Ishikawa (cell line): ENCODE results near the gene TICAM1.

Experiments
- CEBPB ChIP-seq: IDR thresholded peaks from 2 replicates; pipeline ENCODE4 v1.6.1; 2012
- CREB1 ChIP-seq: IDR thresholded peaks from 2 replicates; pipeline ENCODE4 v1.6.1; 2012; ENCODE audit warnings: low read depth
- EGR1 ChIP-seq: IDR thresholded peaks from 2 replicates; pipeline ENCODE4 v1.6.1; 2012
- EP300 ChIP-seq: IDR thresholded peaks from 2 replicates; pipeline ENCODE4 v1.6.1; 2012; ENCODE audit warnings: borderline replicate concordance
- FOXM1 ChIP-seq: IDR thresholded peaks from 2 replicates; pipeline ENCODE4 v1.6.1; 2012; ENCODE audit warnings: low read depth, borderline replicate concordance
- NFIC ChIP-seq: IDR thresholded peaks from 2 replicates; pipeline ENCODE4 v1.6.1; 2012
- RAD21 ChIP-seq: IDR thresholded peaks from 2 replicates; pipeline ENCODE4 v1.6.1; 2012; ENCODE audit warnings: low read depth
- TAF1 ChIP-seq: IDR thresholded peaks from 2 replicates; pipeline ENCODE4 v1.6.1; 2012; ENCODE audit warnings: low read depth, mild to moderate bottlenecking
- TCF12 ChIP-seq: IDR thresholded peaks from 2 replicates; pipeline ENCODE4 v1.6.1; 2012; ENCODE audit warnings: low read depth
- TEAD4 ChIP-seq: IDR thresholded peaks from 2 replicates; pipeline ENCODE4 v1.6.1; 2012
- YY1 ChIP-seq: IDR thresholded peaks from 2 replicates; pipeline ENCODE4 v1.6.1; 2012; ENCODE audit warnings: low read depth
- ZBTB7A ChIP-seq: IDR thresholded peaks from 2 replicates; pipeline ENCODE4 v1.6.1; 2012; ENCODE audit warnings: low read depth
- TF ChIP-seq, protein P1 (sequence below): IDR thresholded peaks from 2 replicates; pipeline ENCODE4 v1.6.1; 2012
- TF ChIP-seq, protein P2 (sequence below): IDR thresholded peaks from 2 replicates; pipeline ENCODE4 v1.6.1; 2012; ENCODE audit warnings: low read depth, mild to moderate bottlenecking
- TF ChIP-seq, protein P3 (sequence below): IDR thresholded peaks from 2 replicates; pipeline ENCODE4 v1.6.1; 2012

Gene TICAM1

DNA sequence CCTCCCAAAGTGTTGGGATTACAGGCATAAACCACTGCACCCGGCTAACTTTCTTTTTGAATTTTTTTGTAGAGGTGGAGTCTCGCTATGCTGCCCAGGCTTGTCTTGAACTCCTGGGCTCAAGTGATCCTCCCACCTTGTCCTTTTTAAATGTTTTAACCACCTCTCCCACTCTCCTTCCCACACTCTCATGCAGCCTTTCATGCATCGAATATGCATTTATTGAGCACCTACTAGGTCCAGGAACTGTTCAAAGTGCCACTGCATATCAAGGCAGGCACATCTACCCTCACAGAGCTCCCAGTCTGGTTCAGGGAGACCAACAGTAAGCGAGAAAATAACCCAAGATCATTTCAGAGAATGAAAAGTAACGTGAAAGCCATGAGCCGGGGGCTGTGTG lies 1.2 kb downstream of the TICAM1 start:
- TF ChIP-seq RAD21 = no peak
- TF ChIP-seq TEAD4 = no peak
- TF ChIP-seq EP300 = no peak
- no peak for TF ChIP-seq FOXM1
- TF ChIP-seq, protein P1, sequence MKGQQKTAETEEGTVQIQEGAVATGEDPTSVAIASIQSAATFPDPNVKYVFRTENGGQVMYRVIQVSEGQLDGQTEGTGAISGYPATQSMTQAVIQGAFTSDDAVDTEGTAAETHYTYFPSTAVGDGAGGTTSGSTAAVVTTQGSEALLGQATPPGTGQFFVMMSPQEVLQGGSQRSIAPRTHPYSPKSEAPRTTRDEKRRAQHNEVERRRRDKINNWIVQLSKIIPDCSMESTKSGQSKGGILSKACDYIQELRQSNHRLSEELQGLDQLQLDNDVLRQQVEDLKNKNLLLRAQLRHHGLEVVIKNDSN = no peak
- no peak for TF ChIP-seq CREB1
- TF ChIP-seq NFIC = no peak
- TF ChIP-seq TCF12 = no peak
- no peak for TF ChIP-seq ZBTB7A

DNA sequence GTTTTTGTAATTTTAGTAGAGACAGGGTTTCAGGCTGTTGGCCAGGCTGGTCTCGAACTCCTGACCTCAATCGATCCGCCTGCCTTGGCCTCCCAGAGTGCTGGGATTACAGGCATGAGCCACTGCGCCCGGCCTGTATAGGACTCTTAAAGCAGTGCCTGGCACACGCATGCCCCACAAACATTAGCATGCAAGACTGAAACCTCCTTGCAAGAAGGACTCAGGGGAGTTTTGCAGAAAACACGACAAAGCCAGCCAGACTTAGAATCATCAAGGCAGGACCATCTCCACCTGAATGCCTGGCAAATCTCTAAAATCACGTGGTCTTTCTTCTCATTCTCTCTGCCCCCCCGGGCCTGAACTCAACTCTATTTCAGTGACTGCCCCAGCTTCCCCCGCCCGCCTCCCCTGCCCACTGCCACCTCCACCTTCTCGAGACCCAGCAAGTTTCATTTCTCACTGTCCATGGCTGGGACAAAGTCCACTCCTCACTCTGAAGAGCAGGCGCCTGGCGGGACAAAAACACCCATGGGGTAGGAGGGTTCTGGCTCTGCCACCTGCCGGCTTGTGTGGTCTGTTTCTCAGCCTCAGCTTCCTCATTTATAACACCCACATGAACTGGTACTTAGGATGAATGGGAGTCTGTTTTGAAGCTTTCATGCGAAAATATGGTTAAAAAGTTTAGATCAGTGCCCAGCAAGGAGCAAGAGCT lies 2.4 kb downstream of the TICAM1 start:
- TF ChIP-seq YY1 (no peak), CEBPB (no peak), TEAD4 (no peak), CREB1 (no peak), ZBTB7A (no peak), TAF1 (no peak), FOXM1 (no peak), NFIC (no peak), RAD21 (no peak), EGR1 (no peak), EP300 (no peak), TCF12 (no peak)
- TF ChIP-seq, protein P1 = no peak
- TF ChIP-seq, protein P2, sequence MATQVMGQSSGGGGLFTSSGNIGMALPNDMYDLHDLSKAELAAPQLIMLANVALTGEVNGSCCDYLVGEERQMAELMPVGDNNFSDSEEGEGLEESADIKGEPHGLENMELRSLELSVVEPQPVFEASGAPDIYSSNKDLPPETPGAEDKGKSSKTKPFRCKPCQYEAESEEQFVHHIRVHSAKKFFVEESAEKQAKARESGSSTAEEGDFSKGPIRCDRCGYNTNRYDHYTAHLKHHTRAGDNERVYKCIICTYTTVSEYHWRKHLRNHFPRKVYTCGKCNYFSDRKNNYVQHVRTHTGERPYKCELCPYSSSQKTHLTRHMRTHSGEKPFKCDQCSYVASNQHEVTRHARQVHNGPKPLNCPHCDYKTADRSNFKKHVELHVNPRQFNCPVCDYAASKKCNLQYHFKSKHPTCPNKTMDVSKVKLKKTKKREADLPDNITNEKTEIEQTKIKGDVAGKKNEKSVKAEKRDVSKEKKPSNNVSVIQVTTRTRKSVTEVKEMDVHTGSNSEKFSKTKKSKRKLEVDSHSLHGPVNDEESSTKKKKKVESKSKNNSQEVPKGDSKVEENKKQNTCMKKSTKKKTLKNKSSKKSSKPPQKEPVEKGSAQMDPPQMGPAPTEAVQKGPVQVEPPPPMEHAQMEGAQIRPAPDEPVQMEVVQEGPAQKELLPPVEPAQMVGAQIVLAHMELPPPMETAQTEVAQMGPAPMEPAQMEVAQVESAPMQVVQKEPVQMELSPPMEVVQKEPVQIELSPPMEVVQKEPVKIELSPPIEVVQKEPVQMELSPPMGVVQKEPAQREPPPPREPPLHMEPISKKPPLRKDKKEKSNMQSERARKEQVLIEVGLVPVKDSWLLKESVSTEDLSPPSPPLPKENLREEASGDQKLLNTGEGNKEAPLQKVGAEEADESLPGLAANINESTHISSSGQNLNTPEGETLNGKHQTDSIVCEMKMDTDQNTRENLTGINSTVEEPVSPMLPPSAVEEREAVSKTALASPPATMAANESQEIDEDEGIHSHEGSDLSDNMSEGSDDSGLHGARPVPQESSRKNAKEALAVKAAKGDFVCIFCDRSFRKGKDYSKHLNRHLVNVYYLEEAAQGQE = no peak
- TF ChIP-seq, protein P3, sequence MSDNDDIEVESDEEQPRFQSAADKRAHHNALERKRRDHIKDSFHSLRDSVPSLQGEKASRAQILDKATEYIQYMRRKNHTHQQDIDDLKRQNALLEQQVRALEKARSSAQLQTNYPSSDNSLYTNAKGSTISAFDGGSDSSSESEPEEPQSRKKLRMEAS = no peak

DNA sequence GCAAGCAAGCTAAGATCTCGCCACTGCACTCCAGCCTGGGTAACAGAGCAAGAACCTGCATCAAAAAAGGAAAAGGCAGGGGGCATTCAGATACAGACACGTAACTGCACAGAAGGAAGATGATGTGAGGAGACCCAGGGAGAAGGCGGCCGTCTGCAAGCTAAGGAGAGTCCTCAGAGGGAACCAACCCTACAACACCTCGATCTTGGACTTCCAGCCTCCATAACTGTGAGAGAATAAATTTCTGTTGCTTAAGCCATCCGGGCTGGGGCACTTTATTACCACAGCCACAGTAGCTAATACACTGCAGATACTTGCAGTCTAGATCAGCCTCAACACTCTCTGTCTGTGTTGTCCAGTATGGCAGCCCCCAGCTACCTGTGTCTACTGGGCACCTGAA lies 7.9 kb downstream of the TICAM1 start:
- TF ChIP-seq CREB1 = no peak
- TF ChIP-seq ZBTB7A = no peak
- TF ChIP-seq TAF1 = no peak
- TF ChIP-seq NFIC = no peak
- TF ChIP-seq FOXM1 = no peak
- TF ChIP-seq TCF12 = no peak

DNA sequence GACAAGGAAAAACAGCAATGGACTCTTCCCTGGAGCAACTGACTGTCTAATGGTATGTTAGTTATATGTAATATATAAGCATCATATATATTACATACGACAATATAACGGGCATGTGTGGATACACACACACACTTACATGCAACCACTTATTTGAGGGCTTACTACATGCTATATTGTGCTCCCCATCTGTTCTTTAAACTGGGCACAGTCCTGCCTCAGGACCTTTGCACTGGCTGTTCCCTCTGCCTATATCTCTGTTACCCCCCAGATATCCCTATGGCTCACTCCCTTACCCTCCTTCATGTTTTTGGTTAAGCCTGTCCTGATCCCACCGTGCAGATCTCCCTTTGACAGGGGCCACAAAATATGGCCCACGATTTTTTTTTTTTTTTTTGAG lies 10.2 kb downstream of the TICAM1 start:
- TF ChIP-seq RAD21 (no peak), EP300 (no peak), CEBPB (no peak), FOXM1 (no peak), TCF12 (no peak), CREB1 (no peak), EGR1 (no peak), ZBTB7A (no peak), YY1 (no peak), TAF1 (no peak)
- TF ChIP-seq, protein P3 = no peak
- TF ChIP-seq, protein P1 = no peak
- TF ChIP-seq, protein P2 = no peak

DNA sequence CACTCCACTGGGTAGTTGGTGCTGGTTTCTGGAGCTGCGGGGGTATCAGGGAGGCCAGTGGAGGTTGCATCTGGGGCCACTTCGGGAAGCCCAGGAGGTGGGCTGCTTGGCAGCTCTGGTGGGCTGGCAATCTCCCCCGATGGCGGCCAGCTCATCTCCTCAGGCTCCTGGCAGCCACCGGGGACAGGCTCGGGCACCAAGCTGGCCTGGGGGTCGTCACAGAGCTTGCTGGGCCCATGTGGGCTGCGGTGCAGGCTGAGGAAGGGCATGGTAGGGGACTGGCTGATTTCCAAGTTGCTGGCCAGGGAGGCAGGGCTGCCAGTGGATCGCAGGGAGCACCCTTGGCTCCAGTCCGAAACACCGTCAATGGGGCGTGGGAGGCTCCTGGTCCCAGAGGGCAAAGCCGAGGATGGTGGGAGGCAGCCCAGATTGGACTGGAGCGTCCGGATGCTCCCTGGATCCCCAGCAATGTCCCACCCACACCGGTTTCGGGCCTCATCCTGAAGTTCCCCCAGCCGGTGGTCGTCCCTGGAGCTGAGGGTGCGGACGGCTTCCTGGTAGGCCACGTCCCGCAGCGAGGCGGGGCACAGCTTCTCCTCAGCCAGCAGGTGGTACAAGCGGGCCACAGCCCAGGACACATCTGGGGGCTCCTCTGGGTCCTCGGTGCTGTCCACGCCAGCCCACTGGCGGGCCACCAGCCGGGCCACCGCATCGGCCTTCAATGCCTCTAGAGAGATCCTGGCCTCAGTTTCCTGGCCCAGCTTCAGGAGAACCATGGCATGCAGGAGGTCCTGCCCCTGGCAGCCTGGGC lies 13.8 kb downstream of the TICAM1 start:
- TF ChIP-seq EGR1 (no peak), NFIC (no peak), TEAD4 (no peak), TCF12 (no peak), FOXM1 (no peak), TAF1 (no peak), RAD21 (no peak)
- TF ChIP-seq, protein P2 = no peak
- TF ChIP-seq, protein P1 = no peak
